GM21576 (cell line): ENCODE results near the gene LRFN4.
"Not testable (repeated sequence)": the region's sequence is repeated elsewhere in the genome, so short reads cannot be mapped to it uniquely, and the experiment has no call there.

Experiments used
- ATAC-seq: cut with Tn5 transposase; IDR thresholded peaks from one replicate; pipeline ENCODE4 v1.9.1; 2021; ENCODE audit warnings: mild to moderate bottlenecking, moderate library complexity; ENCODE audit not compliant: unreplicated experiment

Gene LRFN4

GRCh38 chr11:66856496-66857233 is at the start of gene LRFN4:
Gene LRFN4, plus strand, starts transcription at chr11:66857064. Its CDS starts 681 bp downstream, at chr11:66857745.
- ATAC-seq, result peak; percentile 22

- ATAC-seq, result no peak
Observed at GRCh38 chr11:66809592-66809991, 47.3 kb upstream of the LRFN4 start.

- ATAC-seq, result no peak
Observed at GRCh38 chr11:66810576-66811185, 46.2 kb upstream of the LRFN4 start.

- ATAC-seq, result no peak
Observed at GRCh38 chr11:66814678-66815077, 42.2 kb upstream of the LRFN4 start.

GRCh38 chr11:66815646-66816045 is 41.2 kb upstream of the LRFN4 start:
- ATAC-seq, result no peak

GRCh38 chr11:66818231-66818955 is 38.5 kb upstream of the LRFN4 start:
- ATAC-seq, result no peak

- no peak for ATAC-seq
Observed at GRCh38 chr11:66820381-66820780, 36.5 kb upstream of the LRFN4 start.

- no peak for ATAC-seq
Observed at GRCh38 chr11:66820901-66821300, 36.0 kb upstream of the LRFN4 start.

GRCh38 chr11:66823700-66824099 is 33.2 kb upstream of the LRFN4 start:
- ATAC-seq, result no peak

GRCh38 chr11:66824573-66824972 is 32.3 kb upstream of the LRFN4 start:
- ATAC-seq, result not testable (repeated sequence)

GRCh38 chr11:66834539-66834845 is 22.4 kb upstream of the LRFN4 start:
- no peak for ATAC-seq

GRCh38 chr11:66834943-66835342 is 21.9 kb upstream of the LRFN4 start:
- no peak for ATAC-seq

GRCh38 chr11:66835768-66836405 is 21.0 kb upstream of the LRFN4 start:
- no peak for ATAC-seq

GRCh38 chr11:66840317-66841091 is 16.4 kb upstream of the LRFN4 start:
- no peak for ATAC-seq

GRCh38 chr11:66841861-66842260 is 15.0 kb upstream of the LRFN4 start:
- no peak for ATAC-seq

- no peak for ATAC-seq
Observed at GRCh38 chr11:66842501-66842895, 14.4 kb upstream of the LRFN4 start.

GRCh38 chr11:66842896-66843775 is 13.7 kb upstream of the LRFN4 start, which contains the start of gene RCE1:
Gene RCE1, plus strand, starts transcription at chr11:66843441. Its CDS starts 15 bp downstream, at chr11:66843456.
- peak; percentile 67 for ATAC-seq

GRCh38 chr11:66843776-66844495 is 12.9 kb upstream of the LRFN4 start:
- no peak for ATAC-seq

- no peak for ATAC-seq
Observed at GRCh38 chr11:66844496-66845142, 12.2 kb upstream of the LRFN4 start.
